HG03108 (cell line): ENCODE measurements around the gene CDCP1.
"Not testable (repeated sequence)": the region's sequence is repeated elsewhere in the genome, so short reads cannot be mapped to it uniquely, and the experiment has no call there.

Source experiments
- ATAC-seq: cut with Tn5 transposase; IDR thresholded peaks from one replicate; pipeline ENCODE4 v1.9.1; 2021; ENCODE audit warnings: moderate library complexity; ENCODE audit not compliant: unreplicated experiment

Gene CDCP1

DNA sequence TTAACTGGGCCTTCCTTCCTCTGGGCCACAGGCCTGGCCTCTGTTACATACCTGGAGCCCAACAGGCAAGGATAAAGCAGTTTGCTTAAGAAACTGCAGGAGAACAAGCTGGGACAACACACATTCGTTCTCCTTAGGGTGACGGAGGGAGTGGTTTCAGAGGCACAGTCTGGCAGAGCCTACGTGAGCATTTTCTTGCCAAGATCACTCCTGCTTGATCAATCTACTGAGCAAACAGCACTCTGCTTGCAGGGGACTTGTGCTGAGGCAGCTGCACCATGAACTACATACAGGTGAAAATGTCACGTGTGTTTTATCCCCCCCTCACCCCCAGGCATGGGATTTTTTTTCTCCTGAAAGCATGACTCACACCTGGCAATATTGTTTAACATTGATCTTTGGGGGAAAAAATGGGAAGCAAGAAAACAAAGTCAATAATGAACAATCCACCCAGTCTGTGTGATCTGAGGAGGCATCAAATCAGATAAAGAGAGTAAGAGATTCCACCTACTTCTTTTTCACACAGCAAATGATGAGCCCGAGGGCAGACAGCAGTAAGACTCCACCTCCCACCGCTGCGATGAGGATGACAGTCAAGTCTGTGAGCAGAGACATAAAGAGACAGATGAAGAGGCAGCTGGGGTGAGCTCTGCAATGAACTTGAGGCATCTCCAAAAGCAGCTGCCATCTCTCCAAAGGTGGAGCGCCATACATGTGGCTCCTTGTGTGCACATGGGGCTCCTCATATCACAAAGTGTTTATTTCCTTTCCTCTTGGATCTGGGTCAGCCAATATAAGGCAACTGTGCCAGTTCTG lies 57.4 kb downstream of the CDCP1 start:
- ATAC-seq, result no peak

- no peak for ATAC-seq
These were observed 59.0 kb downstream of the CDCP1 start for GRCh38 chr3:45087155-45087554.

GRCh38 chr3:45084820-45085816 lies 61.1 kb downstream of the CDCP1 start:
- ATAC-seq, result no peak

GRCh38 chr3:45084361-45084760 lies 61.8 kb downstream of the CDCP1 start:
- ATAC-seq, result no peak

DNA sequence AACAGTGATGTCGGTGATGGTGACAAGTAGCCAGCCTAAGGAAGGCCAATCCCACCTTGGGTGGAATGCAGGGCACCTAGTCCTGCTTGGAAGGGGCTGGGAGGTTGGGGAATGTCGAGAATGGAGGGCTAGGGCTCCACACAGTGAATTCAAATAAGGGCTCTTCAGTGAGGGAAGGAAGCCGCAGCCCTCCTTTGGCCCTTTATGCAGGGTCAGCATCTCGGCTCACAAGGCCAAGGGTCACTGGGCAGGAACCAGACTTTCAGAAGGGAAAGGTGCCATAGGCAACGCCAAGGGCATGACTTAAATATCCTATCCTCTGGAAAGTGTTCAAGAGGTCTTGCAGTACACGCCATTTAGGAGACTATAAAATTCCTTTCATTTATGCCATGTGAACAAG lies 63.2 kb downstream of the CDCP1 start:
- no peak for ATAC-seq

DNA sequence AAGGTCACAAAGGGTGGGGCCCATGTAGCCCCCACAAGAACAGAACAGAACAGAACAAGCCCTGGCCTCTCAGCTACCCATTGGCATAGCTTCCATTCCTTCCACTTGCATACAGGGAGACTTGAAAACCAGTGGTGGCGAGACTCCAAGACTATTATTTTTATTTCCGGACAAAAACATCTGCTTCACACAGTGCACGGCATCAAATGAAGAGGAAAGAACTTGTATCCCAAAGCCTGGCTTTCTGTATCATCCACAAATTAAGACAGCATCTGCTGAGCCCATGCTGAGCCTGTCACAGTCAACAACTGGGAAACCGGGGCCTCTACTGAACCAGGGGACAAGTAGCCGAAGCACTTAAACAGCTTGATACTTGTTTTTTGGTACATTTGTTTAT lies 64.0 kb downstream of the CDCP1 start:
- ATAC-seq, result no peak

- ATAC-seq, result no peak
These were observed 64.6 kb downstream of the CDCP1 start for GRCh38 chr3:45081506-45082141.

DNA sequence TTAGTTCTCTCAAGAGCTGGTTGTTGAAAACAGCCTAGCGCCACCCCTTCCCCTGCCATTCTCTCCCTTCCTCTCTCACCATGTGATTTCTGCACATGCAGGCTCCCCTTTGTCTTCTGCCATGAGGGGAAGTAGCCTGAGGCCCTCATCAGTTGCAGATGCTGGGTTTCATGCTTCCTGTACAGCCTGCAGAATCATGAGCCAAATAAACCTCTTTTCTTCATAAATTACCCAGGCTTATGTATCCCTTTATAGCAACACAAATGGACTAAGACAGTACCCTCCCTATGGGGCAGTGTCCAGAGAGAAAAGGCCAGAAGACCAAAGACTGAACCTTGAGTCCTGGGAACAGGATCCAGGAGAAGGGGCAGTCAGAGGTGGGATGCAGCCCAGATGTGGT lies 65.4 kb downstream of the CDCP1 start:
- no peak for ATAC-seq

DNA sequence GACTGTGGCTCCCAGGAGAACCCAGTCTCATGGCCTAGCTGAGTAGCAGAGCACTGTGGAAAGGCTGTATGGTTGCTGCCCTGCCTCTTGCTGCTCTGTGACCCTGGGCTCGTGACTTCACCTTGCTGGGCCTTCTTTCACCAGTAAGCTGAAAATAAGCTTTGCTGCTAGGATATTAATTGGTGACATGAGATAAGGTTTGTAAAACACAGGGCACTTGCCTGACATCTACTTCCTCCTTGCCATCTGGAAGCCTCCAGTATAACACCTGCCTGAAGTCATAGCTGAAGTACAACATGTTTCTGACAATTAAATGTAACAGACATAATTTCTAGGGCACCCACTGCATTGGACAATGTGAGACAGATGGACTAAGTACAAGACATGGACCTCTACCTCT lies 66.5 kb downstream of the CDCP1 start:
- no peak for ATAC-seq

DNA sequence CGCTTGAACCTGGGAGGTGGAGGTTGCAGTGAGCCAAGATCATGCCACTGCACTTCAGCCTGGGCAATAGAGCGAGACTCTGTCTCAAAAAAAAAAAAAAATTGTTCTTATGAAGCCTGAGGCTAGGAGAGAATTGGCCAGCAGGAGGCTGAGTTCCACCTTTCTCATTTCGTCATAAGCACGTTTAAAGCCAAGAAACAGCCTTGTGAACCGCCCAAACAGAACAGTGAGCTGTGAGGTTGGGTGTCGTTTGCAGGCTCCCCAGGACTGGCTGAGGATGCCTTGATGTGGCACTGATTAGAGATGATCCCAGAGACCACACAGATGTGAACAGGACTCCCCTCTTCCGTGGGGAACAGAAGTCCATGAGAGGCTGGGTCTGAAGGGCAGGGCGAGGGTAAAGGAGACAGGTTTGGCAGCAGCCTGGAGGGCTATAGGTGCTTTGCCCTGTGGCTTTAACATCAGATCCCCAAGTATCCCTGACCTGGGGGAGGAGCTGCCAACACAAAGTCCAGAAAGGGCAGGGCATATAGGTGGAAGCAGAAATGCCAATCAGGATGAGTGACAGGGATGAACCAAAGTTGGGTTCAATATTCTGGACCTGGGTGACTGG lies 67.2 kb downstream of the CDCP1 start:
- ATAC-seq, result no peak

DNA sequence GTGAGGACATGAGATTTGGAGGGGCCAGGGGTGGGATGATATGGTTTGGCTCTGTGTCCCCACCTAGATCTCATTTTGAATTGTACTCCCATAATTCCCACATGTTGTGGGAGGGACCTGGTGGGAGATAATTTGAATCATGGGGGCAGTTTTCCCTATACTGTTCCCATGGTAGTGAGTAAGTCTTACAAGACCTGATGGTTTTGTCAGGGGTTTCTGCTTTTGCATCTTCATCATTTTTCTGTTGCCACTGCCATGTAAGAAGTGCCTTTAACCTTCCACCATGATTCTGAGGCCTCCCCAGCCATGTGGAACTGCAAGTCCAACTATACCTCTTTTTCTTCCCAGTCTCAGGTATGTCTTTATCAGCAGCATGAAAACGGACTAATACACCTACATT lies 67.9 kb downstream of the CDCP1 start:
- ATAC-seq, result not testable (repeated sequence)

GRCh38 chr3:45075821-45076625 lies 70.2 kb downstream of the CDCP1 start:
- ATAC-seq, result no peak

GRCh38 chr3:45071075-45071474 lies 75.1 kb downstream of the CDCP1 start:
- ATAC-seq, result no peak

- no peak for ATAC-seq
These were observed 78.2 kb downstream of the CDCP1 start for GRCh38 chr3:45067941-45068340.

- ATAC-seq, result no peak
These were observed 78.7 kb downstream of the CDCP1 start for GRCh38 chr3:45067486-45067885.

DNA sequence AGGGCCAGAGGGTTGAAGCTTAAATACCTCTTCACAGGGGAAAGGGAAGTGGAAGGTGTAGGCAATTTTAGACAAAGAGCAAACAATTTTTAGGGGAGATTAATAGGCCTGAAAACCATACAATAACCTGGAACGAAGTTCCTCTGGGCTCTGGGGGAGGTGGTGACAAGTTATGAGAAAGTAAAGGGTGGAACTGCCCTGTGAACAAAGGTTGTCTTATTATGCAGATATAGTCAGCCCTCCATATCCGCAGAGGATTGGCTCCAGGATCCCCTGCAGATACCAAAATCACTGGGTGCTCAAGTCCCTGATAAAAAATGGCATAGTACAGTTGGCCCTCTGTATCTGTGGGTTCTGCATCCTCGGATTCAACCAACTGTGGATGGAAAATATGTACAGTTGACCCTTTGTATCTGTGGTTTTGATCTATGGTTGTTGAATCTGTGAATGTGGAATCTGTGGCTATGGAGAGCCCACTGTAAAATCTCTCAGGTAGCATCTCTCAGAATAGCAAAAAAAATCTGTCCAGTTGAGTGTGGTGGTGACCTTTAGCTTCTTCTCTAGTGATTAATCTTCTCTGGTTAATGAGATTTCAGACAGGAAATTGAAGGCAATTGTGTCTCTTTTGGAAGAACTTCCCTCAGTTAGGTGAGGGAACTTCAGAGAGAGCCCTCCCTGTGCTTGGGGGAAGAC lies 79.9 kb downstream of the CDCP1 start:
- no peak for ATAC-seq

DNA sequence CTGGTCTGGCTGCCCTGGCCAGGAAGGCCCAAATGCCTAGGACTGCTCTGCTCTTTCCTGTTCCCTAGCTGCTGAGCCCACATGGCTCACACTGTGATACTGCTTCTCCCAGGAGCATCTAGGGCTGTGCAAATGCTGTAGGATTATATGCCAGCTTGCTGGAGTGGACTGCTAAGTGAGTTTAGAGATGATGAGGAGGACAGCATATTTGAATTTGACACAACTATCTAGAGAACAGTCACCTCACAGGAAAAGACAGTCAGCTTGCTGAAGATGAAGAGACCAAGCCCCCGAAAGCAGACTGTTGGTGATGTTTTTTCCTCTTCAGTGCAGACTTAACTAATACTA lies 80.8 kb downstream of the CDCP1 start:
- ATAC-seq, result no peak

DNA sequence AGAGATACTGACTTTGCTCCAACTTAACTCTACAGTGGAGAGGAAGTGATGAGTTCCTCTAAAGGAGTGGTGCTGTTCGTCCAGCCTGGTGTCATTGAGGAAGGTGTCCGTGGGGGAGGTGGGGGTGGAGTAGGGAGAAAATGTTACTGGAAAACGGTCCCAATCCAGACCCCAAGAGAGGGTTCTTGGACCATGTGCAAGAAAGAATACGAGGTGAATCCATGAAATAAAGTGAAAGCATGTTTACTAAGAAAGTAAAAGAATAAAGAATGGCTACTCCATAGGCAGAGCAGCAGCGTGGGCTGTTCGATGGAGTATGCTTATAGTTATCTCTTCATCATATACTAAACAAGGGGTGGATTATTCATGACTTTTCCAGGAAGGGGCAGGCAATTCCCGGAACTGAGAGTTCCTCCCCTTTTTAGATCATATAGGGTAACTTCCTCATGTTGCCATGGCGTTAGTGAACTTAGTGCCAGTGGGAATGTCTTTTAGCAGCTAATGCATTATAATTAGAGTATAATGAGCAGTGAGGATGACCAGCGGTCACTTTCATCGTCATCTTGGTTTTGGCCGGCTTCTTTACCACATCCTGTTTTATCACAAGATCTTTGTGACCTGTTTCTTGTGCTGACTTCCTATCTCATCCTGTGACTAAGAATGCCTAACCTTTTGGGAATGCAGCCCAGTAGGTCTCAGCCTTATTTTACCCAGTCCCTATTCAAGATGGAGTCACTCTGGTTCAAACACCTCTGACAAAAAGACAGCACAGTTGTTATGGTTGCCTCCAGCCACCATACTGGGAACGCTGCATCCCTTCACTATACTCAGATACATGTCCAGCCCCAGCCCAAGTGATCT lies 81.4 kb downstream of the CDCP1 start:
- ATAC-seq, result no peak

DNA sequence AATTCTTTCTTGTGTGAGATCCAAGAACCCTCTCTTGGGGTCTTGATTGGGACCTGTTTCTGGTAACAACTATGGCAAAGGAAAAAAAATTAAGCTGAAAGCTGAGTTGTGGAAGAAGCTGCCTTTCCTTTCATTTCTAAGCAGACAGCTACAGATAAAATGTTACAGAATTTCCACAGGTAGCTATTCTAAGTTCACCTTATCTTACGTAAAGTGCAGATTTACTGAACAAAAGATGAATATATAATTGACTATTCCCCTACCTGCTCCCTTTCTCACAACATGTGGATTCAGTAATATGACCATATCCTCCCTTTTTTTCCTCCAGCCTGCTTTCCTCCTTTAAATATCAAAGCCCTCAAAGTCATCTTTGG lies 83.5 kb downstream of the CDCP1 start:
- ATAC-seq, result no peak
